Measurements from ENCODE around the gene SCMH1. TPM values are rescaled to one million over a fixed set of nuclear protein-coding genes. Genes with fewer than 3 reads are reported as not detected.

SCMH1 gene
- polyA plus RNA-seq, 1 of the 3 experiments (the other 2 are of a cell fraction), result 38.5 TPM

DNA sequence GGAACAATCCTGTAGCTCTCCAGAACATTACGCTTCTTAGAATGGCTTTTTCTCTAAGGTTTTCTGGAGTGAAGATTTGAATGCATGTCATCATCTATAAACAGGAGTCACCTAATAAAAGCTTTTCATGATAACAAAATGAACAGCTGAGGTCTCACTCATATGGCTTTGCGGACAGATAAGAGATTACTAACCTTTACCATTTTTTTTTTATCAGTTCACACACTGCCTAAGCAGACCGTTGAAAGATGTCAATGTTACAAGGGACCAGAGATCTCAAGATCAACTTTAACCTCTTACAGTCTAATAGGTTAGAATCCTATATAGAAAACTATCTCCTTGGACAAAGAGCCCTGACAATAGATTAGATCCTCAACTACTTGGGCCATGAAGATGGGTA, 41.4 kb downstream of the SCMH1 start:
- Histone ChIP-seq H3K27ac (ENCODE audit: low read depth in 2 of 2, low read length in 1 of 2) (no peak overlapping the region), H3K4me2 (no peak overlapping the region), H3K9me3 (peaks cover under 1% of the 10 kb centered on the region; the same call in 1 of the 2 replicates), H3K4me3 (ENCODE audit: low read depth in 2 of 2, low read length in 1 of 2) (no peak overlapping the region), H4K20me1 (ENCODE audit: insufficient read depth) (no peaks in the 10 kb centered on the region), H3K27me3 (ENCODE audit: insufficient read depth) (no peaks in the 10 kb centered on the region), H3K36me3 (replicated peaks in 1 of 2; ENCODE audit: control insufficient read depth in 1 of 2, insufficient read depth in 2 of 2, low read length in 1 of 2) (peaks cover 0 to 9% of the 10 kb centered on the region in 2 experiments), H2AFZ (ENCODE audit: low read depth) (no peak overlapping the region), H3F3A (replicated peaks; ENCODE audit: insufficient read depth) (no peaks in the 10 kb centered on the region), H3K9ac (no peak overlapping the region), H3K79me2 (ENCODE audit: insufficient read depth) (peaks cover 34% of the 10 kb centered on the region; the same call in 1 of the 2 replicates), H3K4me1 (ENCODE audit: control insufficient read depth in 1 of 2, insufficient read depth in 2 of 2, low read depth in 1 of 2, low read length in 1 of 2) (no peaks in the 10 kb centered on the region), H3K9me2 (no peaks in the 10 kb centered on the region)
- CTCF ChIA-PET, result no interaction called here
- WGBS (ENCODE audit: low lambda C conversion rate), result 54% methylated on average over 3 of the region's 3 CpGs
- POLR2A ChIA-PET, result no interaction called here
- DNase-seq, result no peak
- TF ChIP-seq JUND (IDR thresholded peaks at IDR 0.05) (no peak), EZH2phosphoT487 (IDR thresholded peaks at IDR 0.05; ENCODE audit: borderline replicate concordance, low read depth) (no peak), EP300 (IDR thresholded peaks at IDR 0.05; ENCODE audit: borderline replicate concordance in 1 of 2, low read depth in 1 of 2, low read length in 1 of 2) (no peak), GATA2 (CRISPR knock-in tag; IDR thresholded peaks at IDR 0.05) (no peak), ELF1 (IDR thresholded peaks at IDR 0.05) (no peak), FOSL2 (IDR thresholded peaks at IDR 0.05; ENCODE audit: borderline replicate concordance, low read depth) (no peak), NFIC (IDR thresholded peaks at IDR 0.05; ENCODE audit: borderline replicate concordance) (no peak), TEAD4 (IDR thresholded peaks at IDR 0.05; ENCODE audit: borderline replicate concordance, insufficient read depth) (no peak), CHD2 (IDR thresholded peaks at IDR 0.05; ENCODE audit: low read length, partially characterized antibody) (no peak), YY1 (IDR thresholded peaks at IDR 0.05; ENCODE audit: low read depth) (no peak), SMC3 (IDR thresholded peaks at IDR 0.05; ENCODE audit: low read depth, low read length) (no peak), RAD21 (IDR thresholded peaks at IDR 0.05; ENCODE audit: low read length) (no peak), RCOR1 (IDR thresholded peaks at IDR 0.05; ENCODE audit: low read length) (no peak), TAF1 (IDR thresholded peaks at IDR 0.05; ENCODE audit: borderline replicate concordance, low read depth, low read length) (no peak)
- TF ChIP-seq, protein P1, sequence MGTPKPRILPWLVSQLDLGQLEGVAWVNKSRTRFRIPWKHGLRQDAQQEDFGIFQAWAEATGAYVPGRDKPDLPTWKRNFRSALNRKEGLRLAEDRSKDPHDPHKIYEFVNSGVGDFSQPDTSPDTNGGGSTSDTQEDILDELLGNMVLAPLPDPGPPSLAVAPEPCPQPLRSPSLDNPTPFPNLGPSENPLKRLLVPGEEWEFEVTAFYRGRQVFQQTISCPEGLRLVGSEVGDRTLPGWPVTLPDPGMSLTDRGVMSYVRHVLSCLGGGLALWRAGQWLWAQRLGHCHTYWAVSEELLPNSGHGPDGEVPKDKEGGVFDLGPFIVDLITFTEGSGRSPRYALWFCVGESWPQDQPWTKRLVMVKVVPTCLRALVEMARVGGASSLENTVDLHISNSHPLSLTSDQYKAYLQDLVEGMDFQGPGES (IDR thresholded peaks at IDR 0.05; ENCODE audit: low read depth, low read length), result no peak
- TF ChIP-seq, protein P2, sequence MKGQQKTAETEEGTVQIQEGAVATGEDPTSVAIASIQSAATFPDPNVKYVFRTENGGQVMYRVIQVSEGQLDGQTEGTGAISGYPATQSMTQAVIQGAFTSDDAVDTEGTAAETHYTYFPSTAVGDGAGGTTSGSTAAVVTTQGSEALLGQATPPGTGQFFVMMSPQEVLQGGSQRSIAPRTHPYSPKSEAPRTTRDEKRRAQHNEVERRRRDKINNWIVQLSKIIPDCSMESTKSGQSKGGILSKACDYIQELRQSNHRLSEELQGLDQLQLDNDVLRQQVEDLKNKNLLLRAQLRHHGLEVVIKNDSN (IDR thresholded peaks at IDR 0.05; ENCODE audit: borderline replicate concordance, low read depth), result no peak
- TF ChIP-seq, protein P3, sequence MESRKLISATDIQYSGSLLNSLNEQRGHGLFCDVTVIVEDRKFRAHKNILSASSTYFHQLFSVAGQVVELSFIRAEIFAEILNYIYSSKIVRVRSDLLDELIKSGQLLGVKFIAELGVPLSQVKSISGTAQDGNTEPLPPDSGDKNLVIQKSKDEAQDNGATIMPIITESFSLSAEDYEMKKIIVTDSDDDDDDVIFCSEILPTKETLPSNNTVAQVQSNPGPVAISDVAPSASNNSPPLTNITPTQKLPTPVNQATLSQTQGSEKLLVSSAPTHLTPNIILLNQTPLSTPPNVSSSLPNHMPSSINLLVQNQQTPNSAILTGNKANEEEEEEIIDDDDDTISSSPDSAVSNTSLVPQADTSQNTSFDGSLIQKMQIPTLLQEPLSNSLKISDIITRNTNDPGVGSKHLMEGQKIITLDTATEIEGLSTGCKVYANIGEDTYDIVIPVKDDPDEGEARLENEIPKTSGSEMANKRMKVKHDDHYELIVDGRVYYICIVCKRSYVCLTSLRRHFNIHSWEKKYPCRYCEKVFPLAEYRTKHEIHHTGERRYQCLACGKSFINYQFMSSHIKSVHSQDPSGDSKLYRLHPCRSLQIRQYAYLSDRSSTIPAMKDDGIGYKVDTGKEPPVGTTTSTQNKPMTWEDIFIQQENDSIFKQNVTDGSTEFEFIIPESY (IDR thresholded peaks at IDR 0.05; ENCODE audit: borderline replicate concordance, low read depth), result no peak
- TF ChIP-seq, protein P4, sequence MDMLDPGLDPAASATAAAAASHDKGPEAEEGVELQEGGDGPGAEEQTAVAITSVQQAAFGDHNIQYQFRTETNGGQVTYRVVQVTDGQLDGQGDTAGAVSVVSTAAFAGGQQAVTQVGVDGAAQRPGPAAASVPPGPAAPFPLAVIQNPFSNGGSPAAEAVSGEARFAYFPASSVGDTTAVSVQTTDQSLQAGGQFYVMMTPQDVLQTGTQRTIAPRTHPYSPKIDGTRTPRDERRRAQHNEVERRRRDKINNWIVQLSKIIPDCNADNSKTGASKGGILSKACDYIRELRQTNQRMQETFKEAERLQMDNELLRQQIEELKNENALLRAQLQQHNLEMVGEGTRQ (IDR thresholded peaks at IDR 0.05; ENCODE audit: borderline replicate concordance, low read depth, low read length), result no peak
- TF ChIP-seq, protein P5, sequence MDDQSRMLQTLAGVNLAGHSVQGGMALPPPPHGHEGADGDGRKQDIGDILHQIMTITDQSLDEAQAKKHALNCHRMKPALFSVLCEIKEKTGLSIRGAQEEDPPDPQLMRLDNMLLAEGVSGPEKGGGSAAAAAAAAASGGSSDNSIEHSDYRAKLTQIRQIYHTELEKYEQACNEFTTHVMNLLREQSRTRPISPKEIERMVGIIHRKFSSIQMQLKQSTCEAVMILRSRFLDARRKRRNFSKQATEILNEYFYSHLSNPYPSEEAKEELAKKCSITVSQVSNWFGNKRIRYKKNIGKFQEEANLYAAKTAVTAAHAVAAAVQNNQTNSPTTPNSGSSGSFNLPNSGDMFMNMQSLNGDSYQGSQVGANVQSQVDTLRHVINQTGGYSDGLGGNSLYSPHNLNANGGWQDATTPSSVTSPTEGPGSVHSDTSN (IDR thresholded peaks at IDR 0.05), result no peak

Measured in SK-N-SH (cell line).